Body of pancreas (tissue), 4 donors: ENCODE data around the gene SCAPER. TPM values are rescaled to one million over a fixed set of nuclear protein-coding genes. Genes with fewer than 3 reads are reported as not detected.
"Not testable (repeated sequence)": the region's sequence is repeated elsewhere in the genome, so short reads cannot be mapped to it uniquely, and the experiment has no call there.

Source experiments
- ATAC-seq: fragments of 150-250 bp; one replicate; pipeline ENCODE4 v1.9.1; 2016
- DNase-seq, 4 donors: peaks; one replicate each; pipeline ENCODE4 v3.0.0-alpha.2; 2019
- H3K27ac ChIP-seq, 4 donors: fragments of 200-600 bp; sonication (generic); 1 replicate in 3 of 4; 2 replicates in 1 of 4; pipeline versions ENCODE4 v1.5.1 to v1.6.1; 2016 to 2019; ENCODE audit warnings: mild to moderate bottlenecking in 1 of 4, mixed read lengths in 1 of 4, moderate library complexity in 1 of 4
- H3K27me3 ChIP-seq, 2 donors: fragments of 200-600 bp; sonication (generic); one replicate each; pipeline ENCODE4 v1.6.0; 2016; ENCODE audit warnings: mild to moderate bottlenecking in 1 of 2
- H3K36me3 ChIP-seq, 2 donors: fragments of 200-600 bp; sonication (generic); replicated peaks in 1 of 2; 2 replicates each; pipeline ENCODE4 v1.5.1; 2016; ENCODE audit warnings: low read depth in 2 of 2; ENCODE audit not compliant: insufficient read depth in 1 of 2
- H3K4me1 ChIP-seq: fragments of 200-600 bp; sonication (generic); one replicate; pipeline ENCODE4 v1.6.0; 2016
- H3K4me3 ChIP-seq, 2 donors: fragments of 200-600 bp; sonication (generic); 1 replicate in 1 of 2; 2 replicates in 1 of 2; pipeline ENCODE4 v1.5.1; 2016 to 2019
- H3K9me3 ChIP-seq, 3 donors: fragments of 200-600 bp; sonication (generic); 1 replicate in 2 of 3; 2 replicates in 1 of 3; pipeline ENCODE4 v1.5.1; 2016
- CTCF ChIP-seq, 7 experiments: fragments of 450-650 bp in 4 of 7; fragments of 200-600 bp in 3 of 7; sonication (generic) in 3 of 7; IDR thresholded peaks; one replicate each; pipeline ENCODE4 v1.5.1; 2016 to 2019; ENCODE audit warnings: antibody characterized with exemption in 7 of 7
- POLR2A ChIP-seq, 3 donors: fragments of 450-650 bp; IDR thresholded peaks; one replicate each; pipeline ENCODE4 v1.6.1; 2016; ENCODE audit warnings: antibody characterized with exemption in 3 of 3, mild to moderate bottlenecking in 2 of 3
- WGBS, 2 donors: methylation state at CpG; one replicate each; pipeline ENCODE4 v1.1.5; 2017; 5-methylcytosine and 5-hydroxymethylcytosine counted together
- intact Hi-C: fragments of 100-400 bp; cut with DNase I; formaldehyde crosslinking; loops from one replicate; pipeline ENCODE4 v1.15.1; 2023
- total RNA-seq, 2 donors: library from RNA; depleted of rRNA; stranded (reverse); fragments of >200 nt; gene quantifications; one replicate each; pipeline ENCODE4 v1.1.0, GENCODE V29; 2016

SCAPER gene
- total RNA-seq, 2 donors from 2014 or later: 22.1 to 46.2 TPM

- intact Hi-C loops: no loop called here
- H3K9me3 ChIP-seq: no peaks in the 10 kb centered on the region
- H3K27ac ChIP-seq: no peak overlapping the region
- H3K4me1 ChIP-seq: peaks cover 9% of the 10 kb centered on the region
- DNase-seq: no peak
- H3K4me3 ChIP-seq: no peak overlapping the region
- no peaks in the 10 kb centered on the region for H3K36me3 ChIP-seq
- TF ChIP-seq POLR2A (IDR thresholded peaks at IDR 0.05) (no peak), CTCF (IDR thresholded peaks at IDR 0.05) (no peak)
- no peaks in the 10 kb centered on the region for H3K27me3 ChIP-seq
- no peak for ATAC-seq
Observed at GRCh38 chr15:76517910-76518309, 387.2 kb downstream of the SCAPER start.

- DNase-seq (peak in 1 of 4 donors; percentile 9), ATAC-seq (no peak)
- WGBS, 2 donors: 27 to 48% methylated on average over 1 of the region's 1 CpG
- H3K27ac ChIP-seq: no peak overlapping the region
- no peaks in the 10 kb centered on the region for H3K9me3 ChIP-seq
- H3K27me3 ChIP-seq: no peaks in the 10 kb centered on the region
- intact Hi-C loops: no loop called here
- TF ChIP-seq POLR2A (IDR thresholded peaks at IDR 0.05) (no peak), CTCF (IDR thresholded peaks at IDR 0.05) (no peak)
- no peak overlapping the region for H3K4me3 ChIP-seq
- peaks cover 9% of the 10 kb centered on the region for H3K4me1 ChIP-seq
- no peaks in the 10 kb centered on the region for H3K36me3 ChIP-seq
Observed at GRCh38 chr15:76514282-76514681, 390.9 kb downstream of the SCAPER start.

GRCh38 chr15:76512971-76513370, 392.2 kb downstream of the SCAPER start:
- Histone ChIP-seq H3K9me3 (no peaks in the 10 kb centered on the region), H3K36me3 (no peaks in the 10 kb centered on the region), H3K27ac (no peak overlapping the region), H3K4me1 (peaks cover 9% of the 10 kb centered on the region), H3K4me3 (no peak overlapping the region), H3K27me3 (no peaks in the 10 kb centered on the region)
- 86 to 94% methylated on average over 2 of the region's 2 CpGs for WGBS, 2 donors
- TF ChIP-seq CTCF (IDR thresholded peaks at IDR 0.05): no peak
- no peak for TF ChIP-seq POLR2A (IDR thresholded peaks at IDR 0.05)
- intact Hi-C loops: no loop called here
- DNase-seq (no peak), ATAC-seq (no peak)

GRCh38 chr15:76510663-76511062, 394.5 kb downstream of the SCAPER start:
- H3K36me3 ChIP-seq, intact Hi-C loops, H3K9me3 ChIP-seq, H3K27ac ChIP-seq, H3K4me1 ChIP-seq, DNase-seq, H3K27me3 ChIP-seq, ATAC-seq, H3K4me3 ChIP-seq: not testable (repeated sequence)
- 95 to 96% methylated on average over 10 of the region's 10 CpGs for WGBS, 2 donors

- Histone ChIP-seq H3K27me3 (no peaks in the 10 kb centered on the region), H3K4me3 (no peak overlapping the region), H3K36me3 (no peaks in the 10 kb centered on the region), H3K9me3 (no peaks in the 10 kb centered on the region), H3K4me1 (no peaks in the 10 kb centered on the region), H3K27ac (no peak overlapping the region)
- ATAC-seq: no peak
- no peak for DNase-seq
- intact Hi-C loops: no loop called here
- WGBS, 2 donors: 89 to 100% methylated on average over 3 of the region's 3 CpGs
- TF ChIP-seq CTCF (IDR thresholded peaks at IDR 0.05) (no peak), POLR2A (IDR thresholded peaks at IDR 0.05) (no peak)
Observed at GRCh38 chr15:76503804-76504203, 401.3 kb downstream of the SCAPER start.
